GM18498 (cell line): ENCODE results near the gene PPFIA4.

Experiments used
- ATAC-seq: cut with Tn5 transposase; IDR thresholded peaks from one replicate; pipeline ENCODE4 v1.9.1; 2021; ENCODE audit warnings: mild to moderate bottlenecking, moderate library complexity; ENCODE audit not compliant: unreplicated experiment

PPFIA4 gene

DNA sequence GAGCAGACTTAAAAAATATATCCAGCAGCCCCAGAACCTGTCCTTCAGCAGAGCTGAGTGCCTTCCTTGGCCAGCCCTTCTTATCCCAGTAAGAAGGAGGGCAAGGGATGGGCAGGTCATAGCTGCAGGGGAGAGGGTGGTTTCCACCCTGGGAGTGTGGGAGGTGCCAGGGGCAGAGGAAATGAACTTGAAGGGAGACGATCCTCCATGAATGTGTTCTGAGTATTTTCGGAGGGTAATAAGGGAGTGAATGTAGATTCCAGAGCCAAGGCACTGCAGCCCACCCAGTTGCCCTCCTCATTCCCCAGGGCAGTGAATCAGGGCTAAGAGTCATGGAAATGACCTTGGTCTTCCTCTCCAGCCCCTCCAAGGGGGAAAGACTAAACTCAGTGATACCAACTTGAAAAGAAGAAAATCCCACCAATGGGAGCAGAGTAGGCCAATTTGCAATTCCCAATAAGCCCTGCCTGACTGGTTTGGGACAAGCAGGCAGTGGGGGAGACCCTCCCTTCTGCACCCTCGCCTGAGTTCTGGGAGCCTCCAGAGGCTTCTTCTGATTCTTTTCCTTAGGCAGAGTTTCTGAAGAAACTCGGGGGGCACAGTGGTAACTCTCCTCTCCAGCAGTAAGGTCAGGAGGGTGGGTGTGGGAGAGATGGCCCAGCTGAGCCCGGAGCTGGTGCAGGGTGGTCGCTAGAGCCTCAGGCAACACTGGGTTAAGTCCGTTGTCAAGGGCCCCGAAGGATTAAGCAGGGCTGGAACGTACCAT is 55.4 kb downstream of the PPFIA4 start:
- no peak for ATAC-seq

GRCh38 chr1:203082231-203082505 is 55.9 kb downstream of the PPFIA4 start:
- ATAC-seq, result no peak

- no peak for ATAC-seq
Observed at GRCh38 chr1:203082571-203083462, 56.5 kb downstream of the PPFIA4 start.

DNA sequence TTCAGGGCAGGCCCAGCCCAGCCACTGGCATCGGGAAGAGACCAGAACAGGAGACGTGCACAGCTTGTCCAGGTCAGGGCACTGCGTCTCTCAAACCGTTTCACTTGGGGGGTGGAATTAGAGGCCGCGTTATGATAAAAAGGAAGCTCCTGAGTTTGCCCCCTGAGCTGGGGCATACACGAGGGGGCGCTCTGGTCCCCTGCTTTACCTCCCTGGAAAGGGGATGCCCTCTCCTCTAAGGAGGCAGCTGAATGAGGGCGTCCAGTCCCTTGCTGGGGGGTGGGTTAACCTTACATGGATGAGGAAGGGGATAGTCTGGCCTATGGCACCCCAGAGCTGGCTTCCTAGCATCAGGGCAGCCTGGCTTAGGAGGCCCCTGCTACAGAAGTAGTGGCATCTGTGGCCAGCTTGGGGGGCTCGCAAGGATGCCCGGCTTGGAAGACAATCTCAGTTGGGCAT is 57.2 kb downstream of the PPFIA4 start:
- ATAC-seq, result no peak

GRCh38 chr1:203084588-203085527 is 58.6 kb downstream of the PPFIA4 start:
- no peak for ATAC-seq

DNA sequence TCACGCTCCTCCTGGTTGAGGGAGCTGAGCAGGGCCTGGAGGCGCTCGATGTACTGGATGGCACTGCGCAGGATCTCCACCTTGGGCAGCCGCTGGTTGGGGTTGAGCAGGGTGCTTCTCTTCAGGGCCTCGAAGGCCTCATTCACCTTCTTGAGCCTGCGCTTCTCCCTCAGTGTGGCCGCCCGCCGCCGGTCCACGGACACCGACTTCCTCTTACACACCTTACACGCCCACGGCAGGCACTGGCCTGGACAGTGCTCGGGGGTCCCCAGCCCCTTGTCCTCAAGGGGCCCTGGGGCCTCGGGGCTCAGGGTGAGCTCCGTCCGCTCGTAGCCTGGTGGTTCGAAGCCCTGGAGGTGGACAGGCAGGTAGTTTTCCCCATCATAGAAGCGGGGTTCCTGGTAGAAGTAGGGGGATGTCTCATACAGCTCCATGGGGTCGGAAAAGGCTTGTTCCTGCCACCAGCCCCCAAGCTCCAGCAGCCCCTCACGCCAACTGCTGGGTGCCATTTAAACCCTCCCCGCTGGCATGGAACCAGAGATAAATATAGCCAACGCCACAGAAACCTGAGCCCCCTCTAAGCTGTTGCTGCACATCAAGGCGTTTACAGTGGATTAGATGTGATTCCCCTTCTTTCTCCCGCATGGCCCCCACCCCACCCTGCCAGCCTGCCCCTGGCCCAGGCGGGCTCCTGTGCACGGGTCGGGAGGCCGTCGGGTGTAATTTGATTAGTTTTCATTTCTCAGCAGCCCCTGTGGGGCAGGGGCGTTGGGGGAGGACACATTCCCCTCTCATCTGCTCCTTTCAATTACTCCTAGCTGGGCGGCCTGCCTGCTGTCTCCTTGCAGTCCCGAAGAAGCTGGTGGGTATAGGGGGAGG is 59.5 kb downstream of the PPFIA4 start, which contains the start of gene MYOG:
MYOG (minus strand) TSS at position 485 of the 879 bp plus-strand sequence; CDS start at position 434, 51 bp downstream.
- ATAC-seq, result no peak

GRCh38 chr1:203086992-203087763 is 60.9 kb downstream of the PPFIA4 start:
- no peak for ATAC-seq

- ATAC-seq, result no peak
Observed at GRCh38 chr1:203088441-203088840, 62.1 kb downstream of the PPFIA4 start.

GRCh38 chr1:203089001-203089650 is 62.8 kb downstream of the PPFIA4 start:
- ATAC-seq, result no peak

DNA sequence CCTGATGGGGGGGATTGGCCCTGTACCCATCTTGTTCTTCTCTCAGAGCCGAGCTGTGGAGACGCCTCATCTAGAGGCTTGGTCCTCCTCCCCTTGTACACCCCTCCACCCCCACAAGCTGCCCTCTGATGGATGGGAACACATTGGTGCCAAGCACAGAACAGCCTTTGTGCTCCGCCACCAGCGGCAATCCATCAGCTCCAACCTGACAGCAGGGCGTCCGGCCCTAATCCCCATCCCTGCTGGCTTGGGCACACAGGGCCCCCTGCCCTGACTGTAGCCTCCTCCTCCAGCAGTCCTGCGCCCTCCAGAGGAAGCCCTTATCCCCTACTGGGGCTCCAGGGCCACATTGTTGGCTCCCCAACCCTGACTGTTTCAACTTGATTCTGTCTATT is 63.4 kb downstream of the PPFIA4 start:
- ATAC-seq, result no peak

DNA sequence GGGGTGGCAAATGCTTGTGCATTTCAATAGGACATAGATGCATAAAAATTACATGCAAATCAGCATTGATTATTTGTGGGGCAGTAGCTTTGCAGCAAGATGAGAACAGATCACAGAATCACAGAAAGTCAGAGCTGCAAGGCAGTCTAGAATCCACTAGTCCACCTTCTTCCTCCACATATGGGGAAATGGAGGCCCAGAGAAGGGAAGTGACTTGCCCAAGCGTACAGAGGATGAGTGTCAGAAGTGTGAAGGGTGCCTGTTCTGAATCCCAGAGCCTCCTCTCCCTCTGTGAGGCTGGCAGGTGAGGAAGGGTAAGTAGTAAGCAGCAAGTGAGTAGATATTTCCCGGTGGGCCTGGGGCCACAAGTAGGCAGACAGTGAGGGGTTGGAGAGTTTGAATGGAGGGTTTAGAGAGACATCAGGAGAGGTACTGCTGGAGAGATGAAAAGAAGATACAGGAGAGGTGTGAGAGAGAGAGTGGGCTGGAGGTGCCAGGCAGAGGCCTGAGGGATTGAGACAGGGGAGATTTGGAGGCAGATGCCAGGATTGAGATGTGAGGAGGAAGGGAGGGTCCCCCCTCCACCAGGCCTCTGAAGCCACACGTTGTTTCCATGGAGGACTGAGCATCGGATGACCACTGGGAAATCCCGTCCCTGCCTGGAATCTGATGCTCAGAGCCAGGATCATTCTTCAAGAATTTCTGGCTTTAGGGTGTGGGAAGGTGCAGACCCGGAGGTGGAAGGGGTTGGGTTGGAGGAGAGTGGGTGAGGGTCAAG is 64.3 kb downstream of the PPFIA4 start:
- ATAC-seq, result no peak

- ATAC-seq, result no peak
Observed at GRCh38 chr1:203091199-203091477, 64.8 kb downstream of the PPFIA4 start.

DNA sequence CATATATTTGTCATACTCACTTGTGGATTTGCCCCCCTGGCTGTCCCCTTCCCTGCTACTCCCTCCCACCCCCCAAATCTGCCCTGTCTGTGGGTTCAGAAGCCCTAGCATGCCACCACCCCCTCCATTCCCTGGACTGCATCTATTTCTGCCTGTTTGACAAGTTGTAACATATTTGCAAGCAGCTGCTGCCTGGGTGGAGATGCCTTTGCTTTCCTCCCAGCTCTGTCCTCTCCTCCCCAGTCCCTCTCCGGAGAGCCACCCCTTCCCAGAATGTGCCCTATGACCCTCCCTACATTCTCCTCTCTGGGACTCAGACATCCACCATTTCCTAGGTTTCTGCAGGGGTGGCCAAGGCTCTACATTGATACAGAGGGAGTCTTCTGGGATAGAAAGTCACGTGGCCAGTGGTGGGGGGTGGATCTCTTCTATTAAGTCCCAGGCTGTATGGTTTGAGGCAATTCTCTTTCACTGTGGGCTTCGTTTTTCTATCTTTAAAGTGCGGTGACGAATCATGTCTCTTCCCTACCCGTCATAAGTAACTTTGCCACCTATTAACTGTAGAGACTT is 65.6 kb downstream of the PPFIA4 start:
- no peak for ATAC-seq

- ATAC-seq, result no peak
Observed at GRCh38 chr1:203093754-203094410, 67.6 kb downstream of the PPFIA4 start.

GRCh38 chr1:203095061-203095690 is 68.9 kb downstream of the PPFIA4 start:
- no peak for ATAC-seq

DNA sequence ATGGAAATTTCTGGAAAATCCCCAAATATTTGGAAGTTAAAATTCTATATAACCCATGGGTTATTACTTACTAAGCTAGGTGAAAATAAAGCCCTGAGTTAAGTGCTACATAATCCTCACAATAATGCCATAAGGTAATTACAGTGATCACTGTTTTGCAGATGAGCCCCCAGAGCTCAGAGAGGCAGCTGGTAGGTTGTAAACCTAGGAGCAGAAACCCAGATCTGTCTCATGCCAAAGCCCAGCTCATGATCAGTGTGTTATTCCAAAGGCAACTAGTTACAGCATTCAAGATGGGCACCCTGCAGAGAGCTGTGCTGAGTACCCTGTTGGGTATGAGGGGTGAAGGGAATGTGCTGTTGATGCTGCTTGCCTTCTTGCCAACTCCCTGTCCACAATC is 70.3 kb downstream of the PPFIA4 start:
- ATAC-seq, result no peak

- no peak for ATAC-seq
Observed at GRCh38 chr1:203097001-203097400, 70.7 kb downstream of the PPFIA4 start.
